HG03064 (cell line): ENCODE data around the gene SKOR1.

Experiments used
- ATAC-seq: cut with Tn5 transposase; IDR thresholded peaks from one replicate; pipeline ENCODE4 v1.9.1; 2021; ENCODE audit warnings: low read depth; ENCODE audit not compliant: unreplicated experiment

Gene SKOR1

GRCh38 chr15:67816668-67817067, 8.6 kb upstream of the SKOR1 start:
- no peak for ATAC-seq

- no peak for ATAC-seq
Measured at GRCh38 chr15:67818464-67818863, 6.8 kb upstream of the SKOR1 start.

DNA sequence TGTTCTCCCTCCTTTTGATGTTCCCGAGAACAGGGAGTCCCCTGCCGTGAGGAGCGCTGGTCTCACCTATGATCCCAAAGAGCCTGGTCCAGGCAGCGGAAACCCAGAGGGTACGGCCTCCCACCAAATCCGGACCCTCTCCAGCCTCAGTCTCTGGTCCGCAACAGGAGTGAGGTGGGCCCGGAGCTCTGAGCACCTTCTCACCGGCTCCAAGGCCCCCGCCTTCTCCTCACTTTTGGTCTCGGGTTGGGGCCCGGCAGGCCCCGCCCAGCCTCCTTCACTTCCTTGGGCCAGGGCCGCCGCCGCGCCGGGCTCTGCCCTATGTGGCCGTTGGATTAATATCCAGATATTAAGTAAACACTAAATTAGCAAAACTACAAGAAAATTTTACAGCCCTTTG, 5.7 kb upstream of the SKOR1 start:
- no peak for ATAC-seq

- ATAC-seq = no peak
Measured at GRCh38 chr15:67820122-67820991, 5.0 kb upstream of the SKOR1 start.

DNA sequence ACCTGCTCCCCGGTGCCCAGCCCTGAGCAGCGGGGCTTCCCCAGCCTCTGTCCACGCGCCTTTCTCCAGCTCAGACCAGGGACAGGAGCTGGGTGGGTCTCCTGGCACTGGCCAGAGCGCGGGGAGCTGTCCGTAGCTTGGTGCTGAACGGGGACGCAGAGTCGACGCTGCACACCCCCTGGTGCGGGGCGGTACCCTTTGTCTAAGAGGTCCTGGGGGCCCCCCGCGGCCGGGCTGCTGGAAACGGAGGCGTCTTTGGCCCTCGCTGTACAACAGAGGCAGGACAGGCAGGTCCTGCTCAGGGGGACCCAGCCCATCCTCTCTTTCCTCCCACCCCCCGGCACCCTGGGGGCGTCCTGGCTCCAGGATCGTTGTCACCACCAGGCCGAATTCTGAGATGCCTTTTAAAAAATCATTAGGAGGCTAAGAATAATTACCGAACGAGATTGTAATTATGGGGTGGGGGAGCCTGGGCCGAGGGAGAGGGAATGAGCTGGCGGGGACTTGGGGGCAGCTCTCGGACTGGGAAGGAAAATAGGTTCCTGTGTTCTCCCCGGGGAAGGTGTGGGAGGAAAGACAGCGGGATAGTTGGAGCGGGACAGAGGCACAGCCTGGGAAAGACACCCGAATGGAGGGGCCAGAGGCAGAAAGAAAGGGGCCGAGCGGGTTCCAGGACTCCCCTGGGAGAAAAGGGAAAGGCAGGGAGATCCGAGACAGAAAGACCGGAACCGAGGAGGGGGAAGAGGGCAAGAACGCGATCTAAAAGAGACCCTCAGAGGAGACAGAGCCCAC, 4.1 kb upstream of the SKOR1 start:
- no peak for ATAC-seq

- no peak for ATAC-seq
Measured at GRCh38 chr15:67821784-67822440, 3.4 kb upstream of the SKOR1 start.

DNA sequence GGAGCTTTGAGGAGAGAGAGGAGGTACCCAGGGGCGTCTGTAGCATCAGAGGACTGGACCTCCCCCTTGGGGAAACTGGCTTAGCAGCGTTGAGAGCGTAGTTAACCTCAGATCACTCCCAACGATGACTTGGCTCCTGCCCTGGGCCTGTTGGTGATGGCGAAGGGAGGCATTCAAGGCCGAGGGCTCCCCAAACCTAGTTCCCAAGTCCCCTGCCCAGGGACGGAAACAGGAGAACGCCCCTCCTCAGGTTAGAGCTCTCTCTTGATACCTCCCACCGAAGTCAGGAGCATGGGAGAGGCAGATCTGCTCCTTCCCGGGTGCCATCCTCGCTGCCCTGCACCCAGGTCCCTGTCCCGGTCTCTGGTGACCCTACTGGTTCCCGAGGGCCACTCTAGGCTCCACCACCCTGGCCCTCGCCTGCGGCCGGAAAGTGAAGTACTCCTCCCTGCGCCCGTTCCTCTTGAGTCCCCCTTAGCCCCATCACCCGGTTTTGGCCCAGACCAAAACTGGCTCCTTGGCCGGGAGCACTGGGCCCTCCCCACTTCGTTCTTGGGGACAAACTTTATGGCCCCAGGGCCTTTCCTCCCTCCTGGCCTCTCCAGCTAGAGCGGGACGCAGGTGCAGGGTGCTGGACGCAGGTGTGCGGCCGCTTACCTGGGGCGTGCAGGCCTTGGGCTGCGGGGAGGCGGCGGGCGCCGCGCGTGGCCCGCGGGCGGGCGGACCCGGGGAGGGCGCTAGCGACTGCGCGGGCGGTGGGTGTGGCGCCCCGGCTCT, 2.6 kb upstream of the SKOR1 start:
- no peak for ATAC-seq

DNA sequence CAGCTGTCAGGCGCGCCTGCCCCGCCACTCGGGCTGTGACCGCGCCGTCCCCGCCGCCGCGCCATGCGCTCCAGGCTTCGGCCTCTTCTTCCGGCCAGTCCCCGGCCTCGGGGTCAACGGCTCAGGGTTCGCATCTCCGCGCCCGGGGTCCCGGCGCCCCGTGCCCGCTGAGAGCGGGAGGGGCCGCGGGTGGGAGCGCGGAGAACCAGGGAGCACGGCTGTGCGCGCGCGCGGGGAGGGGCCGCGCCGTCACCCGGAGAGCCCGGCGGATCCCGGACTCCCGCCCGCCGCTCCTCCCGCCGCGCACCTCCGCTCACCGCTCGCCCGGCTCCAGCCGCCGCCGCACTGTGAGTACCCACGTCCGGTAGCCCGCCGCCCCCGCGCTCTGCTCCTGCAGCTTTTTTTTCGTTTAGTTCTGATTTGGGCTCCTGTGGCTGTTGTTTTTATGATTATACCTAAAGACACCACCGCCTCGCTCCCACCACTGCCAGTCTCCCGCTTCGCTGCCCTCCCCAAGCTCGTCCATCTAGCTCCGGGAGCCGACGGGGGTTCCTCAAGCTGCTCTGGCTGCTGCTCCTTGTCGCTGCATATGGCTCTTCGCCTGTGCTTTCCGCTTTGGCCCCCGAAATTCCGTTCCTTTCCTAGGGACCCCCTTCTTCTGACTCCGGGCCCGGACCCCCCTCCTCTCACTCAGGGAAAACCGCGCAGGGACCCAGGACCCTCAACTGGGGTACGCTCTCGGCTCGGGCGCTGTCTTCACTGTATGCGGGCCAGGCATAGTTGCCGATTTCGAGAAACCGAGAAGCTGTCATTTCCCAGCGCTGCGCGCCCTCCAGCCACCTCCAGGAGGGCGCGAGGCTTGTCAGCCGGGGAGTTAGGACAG, 1.8 kb upstream of the SKOR1 start:
- ATAC-seq = no peak

GRCh38 chr15:67824197-67824968, 926 bp upstream of the SKOR1 start:
- no peak for ATAC-seq

GRCh38 chr15:67825881-67826716, 790 bp downstream of the SKOR1 start:
- no peak for ATAC-seq

DNA sequence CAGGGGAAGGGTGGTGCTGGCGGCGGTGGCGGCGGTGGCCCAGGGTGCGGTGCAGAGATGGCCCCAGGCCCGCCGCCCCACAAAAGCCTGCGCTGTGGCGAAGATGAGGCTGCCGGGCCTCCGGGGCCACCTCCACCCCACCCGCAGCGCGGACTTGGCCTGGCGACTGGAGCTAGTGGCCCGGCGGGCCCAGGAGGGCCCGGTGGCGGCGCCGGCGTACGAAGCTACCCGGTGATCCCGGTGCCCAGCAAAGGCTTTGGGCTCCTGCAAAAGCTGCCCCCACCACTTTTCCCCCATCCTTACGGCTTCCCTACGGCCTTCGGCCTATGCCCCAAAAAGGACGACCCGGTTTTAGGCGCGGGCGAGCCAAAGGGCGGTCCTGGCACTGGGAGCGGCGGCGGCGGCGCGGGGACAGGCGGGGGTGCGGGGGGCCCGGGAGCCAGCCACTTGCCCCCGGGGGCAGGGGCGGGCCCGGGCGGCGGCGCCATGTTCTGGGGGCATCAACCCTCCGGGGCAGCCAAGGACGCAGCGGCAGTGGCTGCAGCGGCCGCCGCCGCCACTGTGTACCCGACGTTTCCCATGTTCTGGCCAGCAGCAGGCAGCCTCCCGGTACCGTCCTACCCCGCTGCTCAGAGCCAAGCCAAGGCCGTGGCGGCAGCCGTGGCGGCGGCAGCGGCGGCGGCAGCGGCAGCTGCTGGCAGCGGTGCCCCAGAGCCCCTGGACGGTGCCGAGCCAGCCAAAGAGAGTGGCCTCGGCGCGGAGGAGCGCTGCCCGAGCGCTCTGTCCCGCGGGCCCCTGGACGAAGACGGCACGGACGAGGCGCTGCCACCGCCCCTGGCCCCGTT, 1.6 kb downstream of the SKOR1 start:
- ATAC-seq = no peak

GRCh38 chr15:67827562-67828277, 2.4 kb downstream of the SKOR1 start:
- no peak for ATAC-seq

GRCh38 chr15:67828278-67828968, 3.1 kb downstream of the SKOR1 start:
- ATAC-seq = no peak

DNA sequence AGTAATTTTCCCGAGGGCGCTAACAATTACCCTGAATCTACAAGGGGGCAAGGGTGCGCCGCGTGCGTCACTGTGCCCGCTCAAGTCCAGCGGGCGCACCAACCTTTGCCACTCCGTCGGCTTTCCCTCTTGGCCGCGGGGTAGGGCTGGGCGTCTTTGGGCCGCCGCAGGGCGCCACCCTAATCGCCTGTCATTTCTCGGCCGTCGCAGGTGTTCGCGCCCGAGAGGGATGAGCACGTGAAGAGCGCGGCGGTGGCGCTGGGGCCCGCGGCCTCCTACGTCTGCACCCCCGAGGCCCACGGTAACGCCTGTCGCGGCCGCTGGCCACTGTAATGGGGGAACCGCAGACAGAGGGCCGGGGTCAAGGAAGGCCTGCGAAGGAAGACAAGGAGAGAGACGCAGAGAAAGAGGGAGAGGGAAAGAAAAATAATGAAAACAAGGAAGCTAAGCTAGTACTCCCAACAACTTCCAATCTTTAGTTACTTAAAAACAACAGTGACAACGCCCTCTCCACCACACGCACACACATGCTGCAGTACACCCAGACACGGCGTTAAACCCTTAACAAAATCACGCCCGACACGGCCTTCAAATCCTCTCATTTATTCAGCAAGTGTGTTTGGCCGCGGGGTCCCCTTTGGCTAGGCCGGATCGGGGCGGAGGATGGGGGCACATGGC, 3.8 kb downstream of the SKOR1 start:
- no peak for ATAC-seq
